NT2/D1 (cell line): ENCODE measurements around the gene NCF4.

Source experiments
- DNase-seq: peaks from one replicate; pipeline ENCODE4 v3.0.0-alpha.2; 2011; ENCODE audit warnings: low read depth, low spot score
- H3K27me3 ChIP-seq: 2 replicates; pipeline ENCODE4 v1.6.0; 2011; ENCODE audit warnings: mild to moderate bottlenecking; ENCODE audit not compliant: insufficient read length, insufficient read depth
- H3K36me3 ChIP-seq: 2 replicates; pipeline ENCODE4 v1.6.1; 2011; ENCODE audit warnings: mild to moderate bottlenecking, low read length, mixed read lengths; ENCODE audit not compliant: insufficient read depth, insufficient read length
- H3K4me1 ChIP-seq: 2 replicates; pipeline ENCODE4 v1.5.1; 2011; ENCODE audit not compliant: insufficient read depth, insufficient read length
- H3K4me3 ChIP-seq: 2 replicates; pipeline ENCODE4 v1.5.1; 2011; ENCODE audit warnings: low read depth; ENCODE audit not compliant: insufficient read length
- H3K9ac ChIP-seq: 2 replicates; pipeline ENCODE4 v1.6.0; 2011; ENCODE audit warnings: low read depth; ENCODE audit not compliant: insufficient read length
- H3K9me3 ChIP-seq: 2 replicates; pipeline ENCODE4 v1.5.1; 2011; ENCODE audit warnings: mild to moderate bottlenecking, low read length; ENCODE audit not compliant: insufficient read depth
- SUZ12 ChIP-seq: IDR thresholded peaks from 2 replicates; pipeline ENCODE4 v1.6.1; 2011; ENCODE audit not compliant: insufficient read length, insufficient read depth; ENCODE audit errors: extremely low read depth
- YY1 ChIP-seq: IDR thresholded peaks from 2 replicates; pipeline ENCODE4 v1.6.1; 2011; ENCODE audit not compliant: insufficient read length, insufficient read depth
- ZNF274 ChIP-seq: IDR thresholded peaks from 2 replicates; pipeline ENCODE4 v1.6.1; 2011; ENCODE audit warnings: mild to moderate bottlenecking, low read depth, low read length

NCF4 gene

GRCh38 chr22:36926309-36926708, 65.5 kb downstream of the NCF4 start:
- peaks cover 20% of the 10 kb centered on the region for H3K4me1 ChIP-seq
- no peaks in the 10 kb centered on the region for H3K27me3 ChIP-seq
- TF ChIP-seq SUZ12 (no peak), ZNF274 (no peak), YY1 (no peak)
- H3K9me3 ChIP-seq, result no peaks in the 10 kb centered on the region
- H3K9ac ChIP-seq, result no peak overlapping the region
- H3K4me3 ChIP-seq, result no peak overlapping the region
- no peak for DNase-seq
- no peaks in the 10 kb centered on the region for H3K36me3 ChIP-seq

GRCh38 chr22:36926721-36927435, 66.1 kb downstream of the NCF4 start:
- Histone ChIP-seq H3K27me3 (no peaks in the 10 kb centered on the region), H3K36me3 (no peaks in the 10 kb centered on the region), H3K9me3 (no peaks in the 10 kb centered on the region), H3K4me1 (peaks cover 17% of the 10 kb centered on the region), H3K9ac (no peak overlapping the region), H3K4me3 (no peak overlapping the region)
- TF ChIP-seq SUZ12, result no peak
- no peak for TF ChIP-seq ZNF274
- no peak for TF ChIP-seq YY1
- no peak for DNase-seq
